Measurements from ENCODE around the gene E2F8.

The E2F8 gene

DNA sequence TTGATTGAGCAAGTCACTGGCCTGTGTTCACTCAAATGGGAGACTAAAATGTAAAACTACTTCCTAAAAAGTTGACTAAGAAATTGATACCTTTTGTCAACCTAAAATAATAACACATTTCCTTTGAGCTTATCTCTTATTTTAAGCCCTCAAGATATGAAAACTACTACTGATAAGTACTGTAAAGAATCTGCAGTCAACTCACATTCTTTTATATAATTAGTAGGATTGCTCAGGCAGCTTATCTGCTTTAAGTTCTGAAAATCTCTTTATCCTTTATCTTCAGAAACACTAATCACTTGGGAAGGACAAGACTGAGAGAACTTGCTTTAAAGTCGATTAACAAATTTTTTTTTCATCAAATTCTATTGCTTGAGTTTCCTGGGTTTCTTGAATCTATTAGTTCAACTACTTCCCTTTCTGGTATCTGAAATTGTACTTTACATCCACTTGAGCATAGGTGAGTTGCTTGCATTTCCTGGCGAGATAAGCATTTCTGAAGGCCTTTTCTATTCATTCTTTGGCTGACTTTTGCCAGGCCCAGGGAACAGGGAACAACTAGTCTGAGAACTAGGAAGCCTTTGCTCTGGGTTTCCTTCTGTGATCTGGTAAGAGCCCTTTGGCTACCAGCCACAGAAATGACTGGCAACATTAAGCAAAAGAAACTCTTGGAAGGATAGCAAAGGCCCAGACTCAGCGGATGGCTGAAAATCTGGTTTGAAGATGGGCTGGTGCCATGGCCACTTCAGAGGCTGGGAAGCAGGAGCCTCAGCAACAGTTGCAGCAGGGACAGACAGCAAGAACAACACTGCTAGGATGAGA, 19.6 kb downstream of the E2F8 start:
- peak in 14 of 56 donors; percentile 1 to 49 (median 14) for DNase-seq

DNA sequence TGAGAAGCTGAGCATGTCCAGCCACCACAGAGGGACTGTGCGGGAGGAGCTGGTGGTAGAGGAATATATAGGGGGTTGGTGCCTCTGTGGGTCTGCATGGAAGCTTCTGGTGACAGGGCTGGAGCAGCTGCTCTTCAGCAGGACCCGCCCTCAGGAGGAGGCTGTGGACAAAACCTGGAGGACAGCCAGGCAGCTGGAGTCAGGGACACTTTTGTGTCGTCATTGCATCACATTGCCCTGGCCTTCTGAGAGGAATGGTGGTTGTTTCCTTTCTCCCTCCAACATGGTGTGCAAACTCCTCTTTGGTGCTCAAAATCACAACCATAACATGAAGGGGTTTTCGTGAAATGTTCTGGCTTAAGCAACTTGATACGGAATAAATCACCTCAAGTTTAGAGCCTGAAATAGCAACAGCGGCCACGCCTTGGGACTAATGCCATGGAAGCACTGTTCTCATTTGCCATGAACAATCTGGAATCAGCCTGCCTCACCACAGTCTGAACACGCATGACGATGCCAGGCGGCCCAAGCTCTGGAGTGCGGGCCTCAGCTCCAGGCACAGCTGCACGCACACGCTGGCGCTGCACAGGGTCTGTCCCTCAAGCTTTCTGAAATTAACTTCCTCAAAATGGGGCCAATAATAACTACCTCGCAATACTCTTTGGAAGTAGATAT, 21.8 kb downstream of the E2F8 start:
- DNase-seq = peak in 23 of 56 donors; percentile 1 to 54 (median 12)

DNA sequence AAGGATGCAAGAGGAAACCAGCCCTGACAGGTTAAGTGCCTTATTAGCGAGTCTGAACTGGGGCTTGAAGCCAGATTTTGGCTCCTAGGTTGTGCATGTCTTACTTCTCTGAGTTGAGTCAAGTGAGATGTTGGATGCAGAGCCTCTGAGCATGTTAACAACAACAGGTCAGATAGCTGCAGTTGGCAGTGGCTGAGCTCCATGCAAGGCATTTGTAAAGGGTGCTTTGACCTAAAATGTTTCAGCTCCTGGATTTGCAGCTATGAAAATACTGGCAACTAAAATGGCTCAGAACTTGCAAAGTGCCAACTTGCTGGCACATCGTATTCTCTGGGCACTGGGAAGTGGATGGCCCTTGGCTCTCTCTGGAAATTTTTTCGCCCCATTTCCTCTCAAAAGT, 22.5 kb downstream of the E2F8 start:
- peak in 20 of 56 donors; percentile 6 to 42 (median 16) for DNase-seq

DNA sequence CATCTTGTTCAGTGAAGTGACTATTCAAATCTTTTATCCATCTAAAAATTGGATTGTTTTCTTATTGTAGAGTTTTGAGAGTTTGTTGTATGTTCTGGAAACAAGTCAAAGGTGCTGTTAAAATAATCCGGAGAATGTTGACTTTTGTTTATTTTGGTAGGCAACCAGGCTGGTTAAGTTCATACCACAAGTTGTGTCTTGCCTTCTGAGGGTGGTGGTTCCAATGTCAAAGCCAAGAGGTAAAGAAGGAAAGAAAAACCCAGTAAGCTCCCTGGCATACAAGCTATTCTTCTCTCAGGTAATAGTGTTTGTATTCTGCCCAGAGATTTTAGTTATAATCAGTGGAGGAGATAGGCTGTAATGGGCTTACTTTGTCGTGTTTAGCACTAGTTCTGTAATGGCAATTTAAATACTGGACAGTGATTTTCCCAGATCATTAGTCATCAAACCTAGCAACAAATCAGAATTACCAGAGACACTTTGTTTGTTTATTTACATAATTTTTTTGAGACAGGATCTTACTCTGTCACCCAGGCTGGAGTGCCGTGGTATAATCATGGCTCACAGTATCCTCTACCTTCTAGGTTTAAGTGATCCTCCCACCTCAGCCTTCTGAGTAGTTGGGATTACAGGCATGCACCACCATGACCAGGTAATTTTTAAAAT, 23.9 kb downstream of the E2F8 start:
- no peak for DNase-seq

DNA sequence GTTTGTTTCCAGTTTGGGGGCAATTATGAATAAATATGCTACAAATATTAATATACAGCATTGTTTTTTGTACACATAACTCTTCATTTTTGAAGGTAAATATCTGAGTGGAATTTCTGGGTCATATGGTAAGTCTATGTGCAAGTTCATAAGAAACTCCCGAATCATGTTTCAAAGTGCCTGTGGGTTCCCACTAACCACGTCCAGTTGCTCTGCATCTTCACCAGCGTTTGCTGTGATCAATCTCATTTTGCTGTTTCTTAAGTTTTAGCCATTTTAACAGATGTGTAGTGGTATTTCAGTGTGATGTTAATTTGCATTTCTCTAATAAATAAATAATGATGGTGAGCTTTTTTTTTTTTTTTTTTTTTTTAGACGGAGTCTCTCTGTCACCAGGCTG, 24.7 kb downstream of the E2F8 start:
- no peak for DNase-seq

DNA sequence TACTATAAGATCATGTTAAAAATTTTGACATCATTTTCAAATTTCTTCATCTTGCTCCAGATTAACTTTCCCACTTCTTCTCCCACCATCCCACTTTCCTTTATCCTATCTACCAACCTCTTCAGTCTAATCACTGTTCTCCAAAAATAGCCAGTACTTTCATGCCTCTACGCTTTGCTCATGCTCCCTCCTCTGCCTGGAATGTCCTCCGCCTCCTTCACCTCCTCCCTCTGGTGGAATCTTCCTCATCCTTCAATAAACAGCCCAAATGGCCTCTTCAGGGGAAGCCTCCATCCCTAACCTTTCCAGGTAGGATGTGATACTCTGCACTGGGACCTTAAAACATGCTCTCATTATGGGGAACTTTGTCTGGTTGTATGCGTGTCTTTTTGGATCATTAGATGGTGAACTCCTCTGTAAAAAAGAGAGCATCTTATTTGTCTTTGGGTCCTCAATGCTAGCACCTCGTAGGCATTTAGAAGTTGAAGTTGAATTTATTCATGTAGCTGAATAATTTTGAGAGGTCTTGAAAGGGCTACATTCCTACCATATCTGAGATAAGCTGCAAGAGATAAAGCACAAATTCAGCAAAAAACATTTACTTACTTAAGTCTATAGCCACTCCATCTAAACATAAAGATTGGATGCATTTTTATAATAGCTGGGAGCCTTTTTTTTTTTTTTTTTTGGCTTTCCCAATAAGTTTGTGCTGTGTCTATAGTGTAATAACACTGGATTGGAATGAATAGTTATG, 31.0 kb downstream of the E2F8 start:
- DNase-seq = no peak

DNA sequence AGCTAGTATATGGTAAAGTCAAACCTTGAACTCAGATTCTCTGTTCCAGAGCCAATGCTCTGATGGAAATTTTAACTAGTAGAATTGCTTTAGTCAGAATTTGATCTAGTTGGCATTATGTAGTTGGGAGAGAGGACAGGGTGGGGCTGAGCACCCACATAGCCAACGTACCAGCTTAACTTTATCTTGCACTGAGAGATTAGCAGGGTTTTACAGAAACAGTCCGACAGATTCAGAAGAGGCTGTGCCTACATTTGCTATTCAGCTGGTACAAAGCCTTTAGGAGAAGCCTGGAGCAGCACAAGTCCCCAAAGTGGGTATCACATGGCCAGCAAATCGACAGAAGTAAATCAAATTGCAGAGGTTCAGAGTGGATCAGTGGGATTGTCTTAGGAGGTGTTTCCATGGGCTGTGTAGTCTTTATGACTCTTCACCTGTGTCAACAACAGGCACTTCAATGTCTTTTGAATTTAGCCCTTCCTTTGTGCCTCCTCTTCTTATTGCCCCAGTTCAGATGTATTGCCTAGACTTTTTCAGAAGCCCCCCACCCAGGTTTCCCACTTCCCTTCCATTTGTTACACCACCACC, 31.7 kb downstream of the E2F8 start:
- no peak for DNase-seq

DNA sequence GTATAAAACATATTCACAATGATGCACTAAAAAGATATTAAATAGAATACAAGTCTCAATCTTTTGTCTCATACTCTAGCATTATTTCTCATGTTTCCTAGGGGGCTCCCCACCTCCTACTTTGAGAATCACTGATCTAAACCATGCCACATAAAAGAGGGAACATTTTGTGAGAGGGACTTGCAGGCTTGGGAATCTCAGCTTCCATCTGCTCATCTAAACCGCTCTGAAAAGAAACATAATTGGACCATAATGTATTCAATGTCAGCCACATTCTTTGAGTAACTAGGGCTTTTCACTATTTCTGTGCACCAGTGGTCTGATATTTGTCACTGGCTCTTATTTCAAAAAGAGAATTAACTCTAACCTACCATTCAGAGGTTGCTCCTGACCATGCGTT, 32.6 kb downstream of the E2F8 start:
- no peak for DNase-seq

DNA sequence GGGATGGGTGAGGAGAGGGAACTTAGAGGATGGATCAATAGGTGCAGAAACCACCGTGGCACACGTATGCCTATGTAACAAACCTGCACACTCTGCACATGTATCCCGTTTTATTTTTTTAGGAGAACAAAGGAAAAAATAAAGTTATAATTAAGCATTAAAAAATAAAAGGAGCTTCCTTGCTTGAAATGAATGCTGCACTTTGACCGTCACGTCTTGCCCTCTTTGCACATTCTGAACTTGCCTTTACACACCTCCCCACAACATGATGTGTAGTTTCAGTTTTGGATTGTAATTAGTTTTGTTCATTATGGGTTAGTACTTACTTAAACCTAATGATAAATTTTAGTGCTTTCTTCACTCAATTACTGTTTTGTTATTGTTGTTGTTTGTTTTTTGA, 35.9 kb downstream of the E2F8 start:
- no peak for DNase-seq

DNA sequence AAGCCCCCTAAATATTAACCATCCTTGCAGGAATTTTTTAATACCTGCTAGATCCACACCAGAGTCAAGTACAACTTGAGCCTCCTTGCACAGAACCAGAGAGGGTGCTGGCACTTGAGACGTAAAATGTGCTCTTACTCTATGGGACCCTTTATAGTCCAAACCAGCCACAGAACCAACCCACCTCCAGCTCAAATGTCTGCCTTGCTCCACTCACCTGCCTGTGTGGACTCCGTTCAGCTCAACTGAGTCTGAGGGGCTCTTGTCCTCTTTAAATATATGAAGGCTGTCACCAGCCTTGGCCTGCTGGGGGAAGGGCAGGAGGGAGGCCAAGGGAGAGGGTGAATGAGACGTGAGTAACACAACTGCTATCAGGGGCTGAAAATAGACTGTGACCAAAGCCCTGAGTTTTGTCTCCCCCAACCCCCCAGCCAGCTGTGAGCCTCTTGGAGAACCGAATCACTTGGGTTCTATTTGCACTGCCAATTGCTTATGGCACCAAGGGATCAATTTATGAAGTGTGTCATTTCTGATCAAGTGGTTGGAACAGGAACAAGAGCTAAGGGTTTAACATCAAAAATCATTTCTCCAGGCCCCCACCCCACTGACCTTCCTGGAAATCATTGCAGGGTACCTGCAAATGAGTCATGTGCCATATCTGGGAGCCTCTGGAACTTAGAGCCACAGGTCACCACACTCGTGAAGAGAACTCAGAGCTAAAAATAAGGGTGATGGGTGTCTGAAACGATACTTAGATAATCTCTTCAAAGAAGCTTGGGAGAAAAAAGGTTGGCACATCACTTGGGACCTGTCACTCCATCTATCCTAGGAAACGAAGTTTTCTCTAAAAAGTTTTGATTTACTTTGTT, 38.8 kb downstream of the E2F8 start, which contains the start of gene CSRP3:
TSS of gene CSRP3 (minus strand) at position 247 of the 869 bp plus-strand sequence. CDS start 9,535 bp downstream, outside the sequence.
- no peak for DNase-seq

DNA sequence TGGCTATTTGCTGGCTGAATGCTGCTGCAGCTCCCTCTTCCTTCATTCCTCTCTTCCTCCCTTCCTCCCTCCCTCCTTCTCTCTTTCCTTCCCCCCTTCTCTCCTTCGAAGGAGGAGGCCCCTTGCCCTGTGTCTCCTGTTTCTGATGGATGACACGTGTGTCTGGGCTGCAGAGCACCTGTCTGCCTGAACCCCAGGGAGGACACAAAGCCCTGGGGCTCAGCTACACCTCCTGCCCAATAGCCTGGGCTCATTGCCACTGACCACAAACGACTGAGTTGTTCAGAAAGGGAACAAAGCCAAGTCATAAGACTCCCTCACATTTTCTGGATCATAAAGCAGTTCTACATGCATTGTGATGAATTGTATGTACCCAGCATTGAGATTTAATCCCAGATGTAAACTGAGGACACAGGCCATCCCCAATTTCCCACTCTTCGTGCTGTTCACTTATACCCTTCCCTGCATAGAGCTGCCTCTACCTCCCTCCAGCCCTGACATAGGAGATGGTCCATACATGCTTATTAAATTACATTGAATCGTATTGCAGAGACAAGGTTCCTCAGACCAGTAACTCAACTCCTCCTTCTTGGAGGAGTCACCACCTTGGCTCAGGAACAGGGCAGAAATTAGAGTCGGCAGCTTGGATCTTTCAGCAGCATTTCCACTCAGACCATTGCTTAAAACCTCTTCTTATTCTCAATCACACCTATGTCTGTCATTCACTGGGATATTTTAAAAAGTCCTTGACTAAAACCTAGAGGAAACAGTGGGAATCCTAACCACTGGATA, 40.1 kb downstream of the E2F8 start:
- DNase-seq = no peak

DNA sequence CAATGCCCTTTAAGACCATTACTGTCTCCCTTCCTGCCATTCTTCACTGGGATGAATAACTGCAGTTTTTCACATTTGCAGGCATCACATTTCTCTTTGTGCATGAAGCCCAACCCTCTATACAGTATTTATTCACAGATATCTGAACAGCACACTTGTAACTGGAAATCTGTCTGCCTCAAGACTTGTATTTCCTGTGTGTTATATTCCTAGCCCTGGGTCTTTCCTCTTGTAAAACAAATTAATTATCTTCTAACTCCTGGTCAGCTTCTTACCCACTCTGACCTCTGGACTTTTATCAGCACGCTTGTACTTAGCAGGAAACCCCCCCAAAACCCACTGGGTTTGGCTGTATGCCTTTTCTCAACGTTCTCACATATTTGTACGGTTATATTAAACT, 41.0 kb downstream of the E2F8 start:
- no peak for DNase-seq

DNA sequence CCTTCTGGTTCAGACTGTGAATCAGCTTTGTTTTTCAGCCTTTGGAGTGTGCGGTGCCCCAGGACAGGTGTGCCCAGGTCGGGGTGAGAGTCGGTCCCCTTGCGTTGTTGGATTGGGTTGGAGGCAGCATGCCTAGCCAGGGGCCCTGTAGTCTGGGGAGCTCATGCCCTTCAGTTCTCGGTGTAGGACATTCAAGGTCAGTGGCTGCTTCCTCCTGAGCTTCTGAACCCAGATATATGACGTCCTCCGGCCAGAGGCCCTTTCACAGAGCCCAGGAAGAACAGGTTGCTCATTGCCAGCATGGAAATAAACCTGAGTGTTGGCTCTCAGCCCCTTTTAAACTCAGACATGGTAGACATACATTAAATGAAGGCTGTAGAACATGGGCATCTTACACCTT, 41.7 kb downstream of the E2F8 start:
- DNase-seq = no peak

DNA sequence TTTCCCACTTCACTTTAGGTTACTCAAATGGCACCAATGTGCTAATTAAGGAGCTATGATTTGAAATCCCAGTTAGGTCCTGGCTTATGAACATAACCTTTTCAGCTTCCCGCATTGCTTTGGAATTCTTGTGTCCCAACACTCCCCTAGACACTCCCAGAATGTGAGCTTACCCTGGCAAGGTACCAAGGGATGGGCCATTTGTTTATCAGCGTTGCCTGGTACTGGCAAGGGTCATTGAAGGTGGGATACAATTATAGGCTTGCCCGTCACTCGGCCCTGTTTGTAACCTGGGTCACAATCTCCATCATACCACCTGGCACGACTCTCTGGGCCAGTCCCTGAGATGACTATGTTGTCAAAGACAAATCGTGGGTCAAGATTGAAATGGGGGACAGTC, 44.3 kb downstream of the E2F8 start:
- DNase-seq = no peak

DNA sequence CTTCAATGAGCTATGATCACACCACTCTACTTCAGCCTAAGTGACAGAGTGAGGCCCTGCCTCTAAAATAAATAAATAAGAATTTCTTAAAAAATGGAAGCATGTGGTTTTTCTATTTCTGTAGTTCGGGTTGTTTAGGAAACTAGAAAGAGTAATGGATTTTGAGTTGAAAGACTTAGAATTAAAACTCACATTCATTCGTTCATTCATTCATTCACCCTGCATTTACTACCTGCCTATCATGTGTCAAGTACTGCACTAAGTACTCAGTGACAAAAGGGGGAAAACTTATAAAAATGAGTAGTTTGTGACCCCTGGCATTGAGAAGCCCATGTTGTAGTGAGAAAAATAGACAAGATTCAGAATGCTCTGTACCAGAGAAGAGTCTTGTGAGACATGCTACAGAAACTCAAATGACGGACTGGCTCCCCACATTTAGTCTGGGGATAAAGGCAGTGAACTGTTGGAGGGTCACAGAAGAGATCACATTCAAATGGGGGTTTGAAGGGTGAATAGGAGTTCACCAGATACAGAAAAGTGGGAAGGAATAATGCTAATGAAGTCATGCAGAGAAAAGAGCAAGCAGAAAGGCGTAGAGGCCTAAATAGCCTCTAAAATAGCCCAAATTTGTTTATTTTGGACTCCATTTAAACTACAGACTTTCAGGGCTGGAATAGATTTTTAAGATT, 46.0 kb downstream of the E2F8 start:
- no peak for DNase-seq

DNA sequence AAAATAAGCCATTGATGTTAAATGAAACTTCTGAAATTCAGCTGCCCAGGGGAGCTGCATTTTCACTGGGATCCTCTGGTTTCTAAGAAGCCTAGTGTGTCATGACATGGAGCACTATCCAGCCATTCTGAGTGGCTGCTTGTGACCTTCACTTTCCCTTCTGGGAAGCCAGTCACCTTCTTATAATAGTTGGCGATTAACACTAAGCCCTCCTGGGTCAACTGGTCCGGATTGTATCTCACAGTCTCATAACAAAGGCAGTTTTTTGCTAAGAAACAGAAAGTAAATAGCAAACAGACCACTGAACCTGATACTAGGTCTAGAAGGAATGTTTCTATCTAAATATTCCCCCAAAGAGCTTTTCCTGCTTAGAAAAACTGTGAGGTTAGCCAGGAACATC, 46.8 kb downstream of the E2F8 start:
- DNase-seq = no peak

DNA sequence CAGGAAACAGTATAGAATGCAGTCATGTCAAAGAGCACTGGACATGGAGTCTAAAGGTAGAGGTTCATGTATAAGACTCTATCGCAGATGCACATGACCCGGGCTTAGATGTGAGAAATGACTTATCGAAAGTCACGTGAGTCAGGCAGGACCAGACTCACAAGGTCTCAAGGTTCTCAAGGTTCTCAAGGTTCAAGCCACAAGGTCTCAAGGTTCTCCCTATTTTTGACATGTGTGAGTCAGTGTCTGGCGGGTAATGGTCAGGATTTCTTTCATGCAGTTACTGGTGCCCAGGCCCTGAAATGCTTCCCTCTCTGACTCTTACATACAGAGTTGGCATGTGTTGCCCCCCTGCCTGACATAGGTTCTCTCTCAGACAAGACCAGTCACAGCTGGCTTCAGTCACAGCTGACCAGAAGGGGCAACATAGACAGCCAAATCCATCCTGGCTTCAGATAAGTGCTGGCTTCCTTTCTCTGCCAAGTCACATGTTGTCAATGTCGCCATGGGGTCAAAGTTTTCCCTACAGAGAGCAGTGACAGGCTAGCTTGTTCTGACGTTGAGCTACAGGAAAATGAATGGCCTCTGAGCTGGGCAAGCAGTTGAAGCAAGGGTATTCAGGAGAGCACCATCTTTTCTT, 49.1 kb downstream of the E2F8 start:
- peak in 1 of 56 donors; percentile 3 for DNase-seq

DNA sequence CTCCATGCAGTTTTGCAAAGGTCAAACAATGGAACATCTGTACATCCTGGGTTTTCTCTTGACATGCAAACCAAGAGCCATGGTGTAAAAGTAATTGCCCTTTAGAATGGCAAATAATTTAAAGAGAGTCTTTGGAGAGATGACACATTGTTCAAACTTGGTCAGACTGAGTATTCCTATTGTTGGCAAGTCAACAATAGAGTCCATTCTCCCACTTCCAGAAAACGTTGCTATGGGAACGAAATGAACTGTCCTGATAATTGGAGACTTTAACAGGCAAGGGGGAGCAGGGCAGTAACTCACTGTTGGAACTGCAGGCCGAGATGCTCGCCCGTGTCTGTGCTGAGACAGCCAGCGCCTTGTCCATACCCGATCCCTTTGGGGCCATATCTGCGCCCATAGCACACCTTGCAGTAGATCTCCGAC, 52.9 kb downstream of the E2F8 start:
- peak in 40 of 56 donors; percentile 3 to 75 (median 29) for DNase-seq
